HCT116 (cell line): ENCODE results near the gene TMEM178B. TPM values are rescaled to one million over a fixed set of nuclear protein-coding genes. Genes with fewer than 3 reads are reported as not detected.

Experiments
- ATAC-seq: fragments of 200-7000 bp; cut with Tn5 transposase; 2 replicates; pipeline ENCODE4 v1.9.1; 2020; ENCODE audit warnings: mild to moderate bottlenecking, moderate library complexity
- BruUV-seq: library from RNA; stranded (reverse); fragments of 400-500 nt; replicated peaks from 2 replicates; lab custom pipeline; 2021; lab: Mats Ljungman, UMichigan
- CTCF ChIA-PET: fragments of 300-600 bp; sonication (Branson Sonifier 250); formaldehyde crosslinking; loops from one replicate; lab custom pipeline; 2021; ENCODE audit warnings: antibody characterized with exemption; lab: Charles Lee
- POLR2A ChIA-PET: fragments of 300-600, 350-600 bp; sonication (Branson Sonifier 250); formaldehyde crosslinking; loops from one replicate; lab custom pipeline; 2021; ENCODE audit warnings: antibody characterized with exemption; lab: Charles Lee
- RAD21 ChIA-PET, 2 experiments: fragments of 300-600 bp; sonication (Branson Sonifier 250); formaldehyde crosslinking; loops; one replicate each; lab custom pipeline; 2023; ENCODE audit warnings: low total read pairs in 2 of 2; ENCODE audit not compliant: uncharacterized antibody in 2 of 2, unreplicated experiment in 2 of 2, low non-redundant PET in 1 of 2; lab: Charles Lee
- DNase-seq: peaks from one replicate; pipeline ENCODE4 v3.0.0-alpha.2; 2010; ENCODE audit warnings: low read depth, low spot score
- H2AFZ ChIP-seq: fragments of 200-600 bp; shearing (Covaris generic), sonication (generic); 2 replicates; pipeline ENCODE4 v1.6.1; 2017; ENCODE audit warnings: low read depth, mixed run types, mixed read lengths, antibody characterized with exemption, low read length; ENCODE audit not compliant: poor library complexity, severe bottlenecking
- H3K27ac ChIP-seq: 2 replicates; pipeline ENCODE4 v1.5.1; 2012; ENCODE audit warnings: low read depth, low read length
- H3K27me3 ChIP-seq: fragments of 200-600 bp; sonication (generic); 2 replicates; pipeline ENCODE4 v1.6.1; 2016; ENCODE audit warnings: mixed run types, low read length, mixed read lengths; ENCODE audit not compliant: insufficient read depth
- H3K36me3 ChIP-seq, 2 experiments: fragments of 200-500 bp in 1 of 2; fragments of 200-600 bp in 1 of 2; sonication (Bioruptor generic) in 1 of 2; sonication (generic) in 1 of 2; 2 replicates each; pipeline versions ENCODE4 v1.5.1 to v1.6.1; 2014 to 2016; ENCODE audit warnings: low read length in 2 of 2, inconsistent platforms in 1 of 2, mixed read lengths in 1 of 2, mixed run types in 1 of 2; ENCODE audit not compliant: insufficient read depth in 2 of 2, control insufficient read depth in 1 of 2
- H3K4me1 ChIP-seq, 2 experiments: fragments of 200-600 bp in 1 of 2; sonication (generic) in 1 of 2; 2 replicates each; pipeline versions ENCODE4 v1.5.1 to v1.6.1; 2012 to 2017; ENCODE audit warnings: low read length in 2 of 2, inconsistent platforms in 1 of 2, mild to moderate bottlenecking in 1 of 2, mixed read lengths in 1 of 2, mixed run types in 1 of 2, moderate library complexity in 1 of 2; ENCODE audit not compliant: insufficient read depth in 2 of 2, control insufficient read depth in 1 of 2
- H3K4me2 ChIP-seq: fragments of 200-600 bp; sonication (generic); 2 replicates; pipeline ENCODE4 v1.6.1; 2017; ENCODE audit warnings: mixed run types, low read length, mixed read lengths
- H3K4me3 ChIP-seq, 2 experiments: fragments of 200-600 bp in 1 of 2; sonication (generic) in 1 of 2; replicated peaks in 1 of 2; 2 replicates each; pipeline ENCODE4 v1.5.1; 2011 to 2016; ENCODE audit warnings: low read length in 2 of 2, control low read depth in 1 of 2, low read depth in 1 of 2, mild to moderate bottlenecking in 1 of 2, mixed read lengths in 1 of 2, mixed run types in 1 of 2
- H3K79me2 ChIP-seq: fragments of 200-600 bp; sonication (generic); 2 replicates; pipeline ENCODE4 v1.6.1; 2017; ENCODE audit warnings: mild to moderate bottlenecking, mixed run types, low read length, moderate library complexity, mixed read lengths; ENCODE audit not compliant: insufficient read depth
- H3K9ac ChIP-seq: fragments of 200-600 bp; sonication (generic); 2 replicates; pipeline ENCODE4 v1.6.1; 2016; ENCODE audit warnings: low read length, mixed read lengths
- H3K9me2 ChIP-seq: fragments of 200-600 bp; sonication (generic), shearing (Covaris generic); 2 replicates; pipeline ENCODE4 v1.6.1; 2017; ENCODE audit warnings: mixed run types, mild to moderate bottlenecking, moderate library complexity; ENCODE audit not compliant: insufficient read depth
- H3K9me3 ChIP-seq, 2 experiments: fragments of 200-500 bp in 1 of 2; fragments of 200-600 bp in 1 of 2; sonication (Bioruptor generic) in 1 of 2; sonication (generic) in 1 of 2; 2 replicates each; pipeline ENCODE4 v1.6.1; 2014 to 2017; ENCODE audit warnings: low read length in 2 of 2, mixed read lengths in 2 of 2, inconsistent platforms in 1 of 2, low read depth in 1 of 2, mild to moderate bottlenecking in 1 of 2, mixed run types in 1 of 2, moderate library complexity in 1 of 2; ENCODE audit not compliant: control insufficient read depth in 1 of 2, insufficient read depth in 1 of 2
- H4K20me1 ChIP-seq: fragments of 200-600 bp; sonication (generic), shearing (Covaris generic); 2 replicates; pipeline ENCODE4 v1.6.1; 2017; ENCODE audit warnings: mixed run types, mild to moderate bottlenecking, moderate library complexity; ENCODE audit not compliant: insufficient read depth
- ATF3 ChIP-seq: IDR thresholded peaks from 2 replicates; pipeline ENCODE4 v1.6.1; 2012
- CBX3 ChIP-seq: IDR thresholded peaks from 2 replicates; pipeline ENCODE4 v1.6.1; 2012; ENCODE audit warnings: low read depth
- CEBPB ChIP-seq: IDR thresholded peaks from 2 replicates; pipeline ENCODE4 v1.6.1; 2012; ENCODE audit warnings: low read depth
- EGR1 ChIP-seq: IDR thresholded peaks from 2 replicates; pipeline ENCODE4 v1.6.1; 2012; ENCODE audit warnings: low read depth
- EZH2 ChIP-seq: fragments of 200-600 bp; sonication (generic); IDR thresholded peaks from 2 replicates; pipeline ENCODE4 v1.6.1; 2017; ENCODE audit warnings: antibody characterized with exemption, mixed run types
- FOSL1 ChIP-seq: IDR thresholded peaks from 2 replicates; pipeline ENCODE4 v1.6.1; 2012; ENCODE audit warnings: low read depth
- JUND ChIP-seq: IDR thresholded peaks from 2 replicates; pipeline ENCODE4 v1.6.1; 2012
- POLR2A ChIP-seq: IDR thresholded peaks from 2 replicates; pipeline ENCODE4 v1.7.0; 2011; ENCODE audit warnings: borderline replicate concordance; ENCODE audit not compliant: insufficient read depth, insufficient read length; ENCODE audit errors: extremely low read depth
- POLR2AphosphoS5 ChIP-seq: IDR thresholded peaks from 2 replicates; pipeline ENCODE4 v1.6.1; 2011; ENCODE audit warnings: mild to moderate bottlenecking, low read depth, low read length, moderate library complexity
- RAD21 ChIP-seq: IDR thresholded peaks from 2 replicates; pipeline ENCODE4 v1.6.1; 2012; ENCODE audit warnings: low read depth, mild to moderate bottlenecking
- REST ChIP-seq: IDR thresholded peaks from 2 replicates; pipeline ENCODE4 v1.6.1; 2012; ENCODE audit warnings: low read depth
- SIN3A ChIP-seq: IDR thresholded peaks from 2 replicates; pipeline ENCODE4 v1.6.1; 2012; ENCODE audit warnings: low read depth
- SRF ChIP-seq: IDR thresholded peaks from 2 replicates; pipeline ENCODE4 v1.6.1; 2012; ENCODE audit warnings: low read depth
- TCF7L2 ChIP-seq: IDR thresholded peaks from 2 replicates; pipeline ENCODE4 v1.7.0; 2011; ENCODE audit warnings: borderline replicate concordance, inconsistent platforms; ENCODE audit not compliant: insufficient read depth, insufficient read length; ENCODE audit errors: extremely low read depth
- YY1 ChIP-seq: IDR thresholded peaks from 2 replicates; pipeline ENCODE4 v1.6.1; 2011; ENCODE audit warnings: low read length, low read depth, moderate library complexity, mild to moderate bottlenecking; ENCODE audit not compliant: insufficient replicate concordance; ENCODE audit errors: extremely low read depth
- ZNF274 ChIP-seq: fragments of 200-500 bp; sonication (Bioruptor generic); IDR thresholded peaks from 2 replicates; pipeline ENCODE4 v1.6.1; 2014; ENCODE audit warnings: mild to moderate bottlenecking, low read depth, low read length, inconsistent platforms
- intact Hi-C: fragments of 100-400 bp; cut with micrococcal nuclease; formaldehyde crosslinking; loops from 2 replicates; pipeline ENCODE4 v1.10.0; 2022
- total RNA-seq: library from RNA; stranded (reverse); gene quantifications from one replicate; pipeline ENCODE4 v1.2.1, GENCODE V29; 2021; ENCODE audit not compliant: unreplicated experiment

The TMEM178B gene
- total RNA-seq, 1 experiment from 2014 or later, result 0.02 TPM

GRCh38 chr7:141362580-141363435 is 288.9 kb downstream of the TMEM178B start (continued):
- no peak for TF ChIP-seq REST
- TF ChIP-seq RAD21, result no peak
- TF ChIP-seq YY1, result no peak
- no peak for TF ChIP-seq CBX3
- no peak for TF ChIP-seq ATF3
- no peak for TF ChIP-seq SIN3A
- TF ChIP-seq JUND, result no peak
- no peak for TF ChIP-seq EZH2
- no peak for TF ChIP-seq TCF7L2
- TF ChIP-seq EGR1, result no peak
- TF ChIP-seq POLR2AphosphoS5, result no peak

- no peaks in the 10 kb centered on the region for H3K36me3 ChIP-seq
- POLR2A ChIA-PET, result no interaction called here
- H3K27ac ChIP-seq, result no peak overlapping the region
- H3K9me3 ChIP-seq, result no peaks in the 10 kb centered on the region
- intact Hi-C loops, result no loop called here
- RAD21 ChIA-PET, result interaction anchor here in 1 of 2 experiments (0.7 kb wide), 1 partner anchor 47 kb away, joined by 5 read pairs; no protein-coding TSS in a partner anchor
- BruUV-seq, result no TSS peak
- H3K27me3 ChIP-seq, result 0 out of 2 replicates have a peak, but pooled peaks cover 12% of the 10 kb centered on the region
- H3K9me2 ChIP-seq, result no peaks in the 10 kb centered on the region
- H3K4me1 ChIP-seq, result no peaks in the 10 kb centered on the region
- H3K9ac ChIP-seq, result no peak overlapping the region
- CTCF ChIA-PET, result no interaction called here
- no peaks in the 10 kb centered on the region for H4K20me1 ChIP-seq
- no peak for TF ChIP-seq CBX3
- no peak for TF ChIP-seq TCF7L2
- TF ChIP-seq POLR2A, result no peak
- no peak for TF ChIP-seq REST
- no peak for TF ChIP-seq CEBPB
- TF ChIP-seq YY1, result no peak
- no peak for TF ChIP-seq SRF
- no peak for TF ChIP-seq ZNF274
- TF ChIP-seq FOSL1, result no peak
- TF ChIP-seq SIN3A, result no peak
- TF ChIP-seq, all 23 proteins: peak for 0
- ATAC-seq, result no peak
- Histone ChIP-seq H2AFZ (no peak overlapping the region), H3K79me2 (no peaks in the 10 kb centered on the region), H3K4me3 (no peak overlapping the region), H3K4me2 (no peak overlapping the region)
- DNase-seq, result no peak
Measured at GRCh38 chr7:141363748-141364147, 289.9 kb downstream of the TMEM178B start.
